Spinal cord (tissue), 10 donors: ENCODE results near the gene SERPINA1. TPM values are rescaled to one million over a fixed set of nuclear protein-coding genes. Genes with fewer than 3 reads are reported as not detected.

ENCODE experiments used
- DNase-seq, 6 donors: peaks; one replicate each; pipeline versions ENCODE4 v3.0.0 to v3.0.0-alpha.2; 2013 to 2015; ENCODE audit warnings: low spot score in 6 of 6, low read depth in 4 of 6
- H3K27ac ChIP-seq: one replicate; pipeline ENCODE4 v1.5.1; 2013; ENCODE audit warnings: low read depth, low read length, control low read depth
- H3K27me3 ChIP-seq: one replicate; pipeline ENCODE4 v1.6.1; 2013; ENCODE audit warnings: low read length; ENCODE audit not compliant: control insufficient read depth, insufficient read depth
- H3K36me3 ChIP-seq: one replicate; pipeline ENCODE4 v1.6.1; 2013; ENCODE audit warnings: low read length; ENCODE audit not compliant: control insufficient read depth, insufficient read depth
- H3K4me1 ChIP-seq: one replicate; pipeline ENCODE4 v1.6.1; 2013; ENCODE audit warnings: low read length; ENCODE audit not compliant: control insufficient read depth, insufficient read depth
- H3K4me3 ChIP-seq: one replicate; pipeline ENCODE4 v1.5.1; 2013; ENCODE audit warnings: low read depth, low read length, control low read depth
- H3K9me3 ChIP-seq: one replicate; pipeline ENCODE4 v1.6.1; 2013; ENCODE audit warnings: low read length; ENCODE audit not compliant: control insufficient read depth, insufficient read depth
- WGBS: methylation state at CpG from one replicate; pipeline ENCODE4 v1.1.5; 2013; ENCODE audit warnings: missing lambda C conversion rate; ENCODE audit not compliant: insufficient coverage; 5-methylcytosine and 5-hydroxymethylcytosine counted together
- polyA plus RNA-seq, 2 donors: library from polyadenylated mRNA; unstranded; fragments of 120-200 nt; gene quantifications; one replicate each; pipeline ENCODE4 v1.2.1, GENCODE V29; 2013; ENCODE audit not compliant: insufficient read length in 2 of 2
- total RNA-seq, 2 donors: library from RNA; depleted of rRNA in 1 of 2; stranded (reverse); fragments of 120-200 nt in 1 of 2; fragments of >200 nt in 1 of 2; gene quantifications; one replicate each; pipeline versions ENCODE4 v1.2.3 to v1.2.4, GENCODE V29; 2013 to 2014
- donor health status: healthy.

Gene SERPINA1
- total and polyA plus RNA-seq, 4 donors, result 3.8 to 8.6 (median 6.3) TPM

- Histone ChIP-seq H3K4me3 (no peak overlapping the region), H3K27ac (no peak overlapping the region), H3K4me1 (peaks cover 5% of the 10 kb centered on the region), H3K9me3 (no peaks in the 10 kb centered on the region), H3K27me3 (no peaks in the 10 kb centered on the region), H3K36me3 (no peaks in the 10 kb centered on the region)
- WGBS, result 82% methylated on average over 16 of the region's 16 CpGs
- no peak for DNase-seq
These were observed 8.8 kb downstream of the SERPINA1 start for GRCh38 chr14:94379291-94380224.

GRCh38 chr14:94378527-94379290, 9.7 kb downstream of the SERPINA1 start:
- no peak for DNase-seq
- 85% methylated on average over 16 of the region's 17 CpGs for WGBS
- H3K27me3 ChIP-seq, result no peaks in the 10 kb centered on the region

DNA sequence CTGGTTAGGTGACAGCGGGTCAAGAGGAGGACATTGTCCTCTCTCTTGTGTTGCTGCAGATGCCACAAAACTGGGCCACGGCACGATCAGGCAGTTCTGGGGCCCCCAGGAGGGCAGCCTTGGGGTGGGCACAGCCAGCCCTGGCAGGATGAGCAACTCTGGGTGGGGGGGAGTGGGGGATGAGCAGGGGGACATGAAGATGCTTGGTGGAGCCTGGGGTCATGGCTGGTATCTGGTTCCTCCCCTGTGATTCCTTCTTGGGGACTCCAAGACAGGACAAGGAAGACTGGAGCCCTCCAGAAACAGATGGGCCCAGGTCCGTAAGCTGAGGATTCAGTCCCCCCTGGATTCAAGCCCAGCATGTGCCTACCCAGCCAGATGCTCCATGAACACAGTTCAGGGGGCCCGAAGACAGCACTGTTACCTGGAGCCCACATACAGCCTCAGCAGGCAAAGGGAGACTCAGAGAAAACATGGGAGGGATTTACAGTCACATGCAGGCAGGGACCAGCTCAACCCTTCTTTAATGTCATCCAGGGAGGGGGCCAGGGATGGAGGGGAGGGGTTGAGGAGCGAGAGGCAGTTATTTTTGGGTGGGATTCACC, 10.4 kb downstream of the SERPINA1 start:
- Histone ChIP-seq H3K4me3 (no peak overlapping the region), H3K36me3 (no peaks in the 10 kb centered on the region), H3K4me1 (peaks cover 5% of the 10 kb centered on the region), H3K9me3 (no peaks in the 10 kb centered on the region), H3K27ac (no peak overlapping the region), H3K27me3 (no peaks in the 10 kb centered on the region)
- WGBS, result 98% methylated on average over 6 of the region's 6 CpGs
- DNase-seq, result no peak

More at GRCh38 chr14:94378527-94379290, 9.7 kb downstream of the SERPINA1 start:
- no peaks in the 10 kb centered on the region for H3K36me3 ChIP-seq
- H3K27ac ChIP-seq, result no peak overlapping the region
- no peak overlapping the region for H3K4me3 ChIP-seq
- no peaks in the 10 kb centered on the region for H3K9me3 ChIP-seq
- H3K4me1 ChIP-seq, result peaks cover 5% of the 10 kb centered on the region

GRCh38 chr14:94376976-94377865, 11.2 kb downstream of the SERPINA1 start:
- WGBS, result 83% methylated on average over 8 of the region's 10 CpGs
- Histone ChIP-seq H3K27ac (no peak overlapping the region), H3K36me3 (no peaks in the 10 kb centered on the region), H3K4me1 (peaks cover 5% of the 10 kb centered on the region), H3K9me3 (no peaks in the 10 kb centered on the region), H3K4me3 (no peak overlapping the region), H3K27me3 (no peaks in the 10 kb centered on the region)
- DNase-seq, result no peak

- no peaks in the 10 kb centered on the region for H3K36me3 ChIP-seq
- WGBS, result 93% methylated on average over 11 of the region's 12 CpGs
- no peak overlapping the region for H3K4me3 ChIP-seq
- peaks cover 5% of the 10 kb centered on the region for H3K4me1 ChIP-seq
- DNase-seq, result no peak
- H3K27me3 ChIP-seq, result no peaks in the 10 kb centered on the region
- no peaks in the 10 kb centered on the region for H3K9me3 ChIP-seq
- H3K27ac ChIP-seq, result no peak overlapping the region
These were observed 12.1 kb downstream of the SERPINA1 start for GRCh38 chr14:94376108-94376975.

GRCh38 chr14:94375552-94376107, 12.8 kb downstream of the SERPINA1 start:
- DNase-seq, result no peak

GRCh38 chr14:94374749-94375260, 13.6 kb downstream of the SERPINA1 start:
- H3K4me3 ChIP-seq, result no peak overlapping the region
- no peak for DNase-seq
- peaks cover 5% of the 10 kb centered on the region for H3K4me1 ChIP-seq
- no peak overlapping the region for H3K27ac ChIP-seq
- no peaks in the 10 kb centered on the region for H3K27me3 ChIP-seq
- H3K36me3 ChIP-seq, result no peaks in the 10 kb centered on the region
- H3K9me3 ChIP-seq, result no peaks in the 10 kb centered on the region
- no CpG with 5 or more reads among the region's 4 CpGs for WGBS

More at GRCh38 chr14:94375552-94376107, 12.8 kb downstream of the SERPINA1 start:
- 68% methylated on average over 6 of the region's 6 CpGs for WGBS
- Histone ChIP-seq H3K27ac (no peak overlapping the region), H3K4me3 (no peak overlapping the region), H3K9me3 (no peaks in the 10 kb centered on the region), H3K36me3 (no peaks in the 10 kb centered on the region), H3K27me3 (no peaks in the 10 kb centered on the region), H3K4me1 (peaks cover 5% of the 10 kb centered on the region)

GRCh38 chr14:94374116-94374515, 14.3 kb downstream of the SERPINA1 start:
- no peaks in the 10 kb centered on the region for H3K9me3 ChIP-seq
- WGBS, result 100% methylated on average over 5 of the region's 6 CpGs
- H3K27me3 ChIP-seq, result no peaks in the 10 kb centered on the region
- H3K36me3 ChIP-seq, result no peaks in the 10 kb centered on the region
- no peak overlapping the region for H3K4me3 ChIP-seq
- no peak for DNase-seq
- H3K27ac ChIP-seq, result no peak overlapping the region
- H3K4me1 ChIP-seq, result peaks cover 5% of the 10 kb centered on the region
